Panc1 (cell line): ENCODE data around the gene INTS1. TPM values are rescaled to one million over a fixed set of nuclear protein-coding genes. Genes with fewer than 3 reads are reported as not detected.
A peak's percentile ranks its signal among the peaks of the same experiment; 100 is the strongest.
"Not testable (repeated sequence)": the region's sequence is repeated elsewhere in the genome, so short reads cannot be mapped to it uniquely, and the experiment has no call there.

ENCODE experiments used
- ATAC-seq: fragments of 200-7000 bp; cut with Tn5 transposase; 2 replicates; pipeline ENCODE4 v1.9.1; 2020; ENCODE audit warnings: mild to moderate bottlenecking, moderate library complexity
- BruUV-seq: library from RNA; stranded (reverse); fragments of 400-500 nt; replicated peaks from 2 replicates; lab custom pipeline; 2021; lab: Mats Ljungman, UMichigan
- CTCF ChIA-PET: fragments of 300-600 bp; sonication (Branson Sonifier 250); formaldehyde crosslinking; loops from one replicate; lab custom pipeline; 2022; ENCODE audit warnings: antibody characterized with exemption; lab: Charles Lee
- POLR2A ChIA-PET: fragments of 300-600 bp; sonication (Branson Sonifier 250); formaldehyde crosslinking; loops from one replicate; lab custom pipeline; 2022; ENCODE audit warnings: antibody characterized with exemption; lab: Charles Lee
- DNase-seq: peaks from one replicate; pipeline ENCODE4 v3.0.0-alpha.2; 2010; ENCODE audit warnings: low read depth, low spot score
- H3K27ac ChIP-seq: 2 replicates; pipeline ENCODE4 v1.5.1; 2011; ENCODE audit warnings: mild to moderate bottlenecking, low read length, inconsistent platforms
- H3K27me3 ChIP-seq: fragments of 200-500 bp; sonication (Bioruptor generic); 2 replicates; pipeline ENCODE4 v1.6.0; 2014; ENCODE audit warnings: low read length, inconsistent platforms; ENCODE audit not compliant: control insufficient read depth, insufficient read depth
- H3K36me3 ChIP-seq: fragments of 200-500 bp; sonication (Bioruptor generic); 2 replicates; pipeline ENCODE4 v1.5.1; 2014; ENCODE audit warnings: inconsistent platforms, mild to moderate bottlenecking, low read length, moderate library complexity; ENCODE audit not compliant: control insufficient read depth, insufficient read depth
- H3K4me1 ChIP-seq: 2 replicates; pipeline ENCODE4 v1.5.1; 2011; ENCODE audit warnings: inconsistent platforms, mild to moderate bottlenecking, low read length, moderate library complexity; ENCODE audit not compliant: control insufficient read depth, insufficient read depth
- H3K4me3 ChIP-seq, 2 experiments: 2 replicates each; pipeline ENCODE4 v1.5.1; 2011 to 2012; ENCODE audit warnings: low read depth in 2 of 2, low read length in 2 of 2, mild to moderate bottlenecking in 2 of 2, inconsistent platforms in 1 of 2, moderate library complexity in 1 of 2
- H3K9me3 ChIP-seq: fragments of 200-500 bp; sonication (Bioruptor generic); 2 replicates; pipeline ENCODE4 v1.5.1; 2014; ENCODE audit warnings: low read depth, mild to moderate bottlenecking, inconsistent platforms, low read length, moderate library complexity; ENCODE audit not compliant: control insufficient read depth, insufficient read depth
- POLR2AphosphoS5 ChIP-seq: IDR thresholded peaks from 2 replicates; pipeline ENCODE4 v1.6.1; 2012; ENCODE audit warnings: mild to moderate bottlenecking, low read depth, low read length, moderate library complexity
- SIN3A ChIP-seq: IDR thresholded peaks from 2 replicates; pipeline ENCODE4 v1.6.1; 2012; ENCODE audit warnings: low read depth, mild to moderate bottlenecking, low read length, moderate library complexity, borderline replicate concordance; ENCODE audit not compliant: insufficient read depth
- TCF7L2 ChIP-seq: IDR thresholded peaks from 2 replicates; pipeline ENCODE4 v1.6.1; 2011; ENCODE audit warnings: mild to moderate bottlenecking, low read depth, low read length, inconsistent platforms
- in situ Hi-C: cut with HindIII; loops from 2 replicates; pipeline ENCODE4 v1.10.0; 2016; ENCODE audit warnings: low sequenced_read_pairs, low pct_unique_long_range_greater_than_20kb
- intact Hi-C: fragments of 100-400 bp; cut with micrococcal nuclease; formaldehyde crosslinking; loops from one replicate; pipeline ENCODE4 v1.10.0; 2022; ENCODE audit not compliant: unreplicated experiment
- total RNA-seq: library from RNA; stranded (reverse); gene quantifications from one replicate; pipeline ENCODE4 v1.2.1, GENCODE V29; 2021; ENCODE audit not compliant: unreplicated experiment
- TF ChIP-seq, protein P1 (sequence below), 2 experiments: IDR thresholded peaks; 2 replicates each; pipeline ENCODE4 v1.6.1; 2011 to 2012; ENCODE audit warnings: low read depth in 2 of 2, control low read depth in 1 of 2, low read length in 1 of 2, mild to moderate bottlenecking in 1 of 2, moderate library complexity in 1 of 2; ENCODE audit not compliant: insufficient read depth in 1 of 2
- TF ChIP-seq, protein P2 (sequence below): fragments of 450-650 bp; IDR thresholded peaks from 2 replicates; pipeline ENCODE4 v1.5.1; 2017; ENCODE audit warnings: mild to moderate bottlenecking

The INTS1 gene
- total RNA-seq, 1 experiment from 2014 or later = 173 TPM

DNA sequence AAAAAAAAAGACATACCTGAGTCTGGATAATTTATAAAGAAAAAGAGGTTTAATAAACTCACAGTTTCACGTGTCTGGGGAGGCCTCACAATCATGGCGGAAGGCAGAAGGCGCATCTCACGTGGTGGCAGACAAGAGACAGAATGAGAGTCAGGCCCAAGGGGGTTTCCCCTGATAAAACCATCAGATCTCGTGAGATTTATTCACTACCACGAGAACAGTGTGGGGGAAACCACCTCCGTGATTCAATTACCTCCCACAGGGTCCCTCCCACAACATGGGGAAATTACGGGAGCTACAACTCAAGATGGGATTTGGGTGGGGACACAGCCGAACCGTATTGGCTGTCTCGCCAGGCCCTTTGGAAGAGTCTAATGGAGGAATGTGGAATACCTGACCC lies 17.3 kb upstream of the INTS1 start:
- in situ Hi-C loops = no loop called here
- Histone ChIP-seq H3K36me3 (no peaks in the 10 kb centered on the region), H3K4me3 (no peak overlapping the region), H3K9me3 (no peaks in the 10 kb centered on the region), H3K4me1 (peaks cover 21% of the 10 kb centered on the region), H3K27me3 (no peaks in the 10 kb centered on the region), H3K27ac (peak overlapping the region; percentile 26; the same call in 1 of the 2 replicates)
- no TSS peak for BruUV-seq
- CTCF ChIA-PET = no interaction called here
- TF ChIP-seq SIN3A (no peak), POLR2AphosphoS5 (no peak), TCF7L2 (no peak)
- TF ChIP-seq, protein P1, sequence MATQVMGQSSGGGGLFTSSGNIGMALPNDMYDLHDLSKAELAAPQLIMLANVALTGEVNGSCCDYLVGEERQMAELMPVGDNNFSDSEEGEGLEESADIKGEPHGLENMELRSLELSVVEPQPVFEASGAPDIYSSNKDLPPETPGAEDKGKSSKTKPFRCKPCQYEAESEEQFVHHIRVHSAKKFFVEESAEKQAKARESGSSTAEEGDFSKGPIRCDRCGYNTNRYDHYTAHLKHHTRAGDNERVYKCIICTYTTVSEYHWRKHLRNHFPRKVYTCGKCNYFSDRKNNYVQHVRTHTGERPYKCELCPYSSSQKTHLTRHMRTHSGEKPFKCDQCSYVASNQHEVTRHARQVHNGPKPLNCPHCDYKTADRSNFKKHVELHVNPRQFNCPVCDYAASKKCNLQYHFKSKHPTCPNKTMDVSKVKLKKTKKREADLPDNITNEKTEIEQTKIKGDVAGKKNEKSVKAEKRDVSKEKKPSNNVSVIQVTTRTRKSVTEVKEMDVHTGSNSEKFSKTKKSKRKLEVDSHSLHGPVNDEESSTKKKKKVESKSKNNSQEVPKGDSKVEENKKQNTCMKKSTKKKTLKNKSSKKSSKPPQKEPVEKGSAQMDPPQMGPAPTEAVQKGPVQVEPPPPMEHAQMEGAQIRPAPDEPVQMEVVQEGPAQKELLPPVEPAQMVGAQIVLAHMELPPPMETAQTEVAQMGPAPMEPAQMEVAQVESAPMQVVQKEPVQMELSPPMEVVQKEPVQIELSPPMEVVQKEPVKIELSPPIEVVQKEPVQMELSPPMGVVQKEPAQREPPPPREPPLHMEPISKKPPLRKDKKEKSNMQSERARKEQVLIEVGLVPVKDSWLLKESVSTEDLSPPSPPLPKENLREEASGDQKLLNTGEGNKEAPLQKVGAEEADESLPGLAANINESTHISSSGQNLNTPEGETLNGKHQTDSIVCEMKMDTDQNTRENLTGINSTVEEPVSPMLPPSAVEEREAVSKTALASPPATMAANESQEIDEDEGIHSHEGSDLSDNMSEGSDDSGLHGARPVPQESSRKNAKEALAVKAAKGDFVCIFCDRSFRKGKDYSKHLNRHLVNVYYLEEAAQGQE (IDR thresholded peaks at IDR 0.05; ENCODE audit: insufficient read depth in 1 of 2, low read depth in 2 of 2, low read length in 1 of 2) = no peak
- TF ChIP-seq, protein P2, sequence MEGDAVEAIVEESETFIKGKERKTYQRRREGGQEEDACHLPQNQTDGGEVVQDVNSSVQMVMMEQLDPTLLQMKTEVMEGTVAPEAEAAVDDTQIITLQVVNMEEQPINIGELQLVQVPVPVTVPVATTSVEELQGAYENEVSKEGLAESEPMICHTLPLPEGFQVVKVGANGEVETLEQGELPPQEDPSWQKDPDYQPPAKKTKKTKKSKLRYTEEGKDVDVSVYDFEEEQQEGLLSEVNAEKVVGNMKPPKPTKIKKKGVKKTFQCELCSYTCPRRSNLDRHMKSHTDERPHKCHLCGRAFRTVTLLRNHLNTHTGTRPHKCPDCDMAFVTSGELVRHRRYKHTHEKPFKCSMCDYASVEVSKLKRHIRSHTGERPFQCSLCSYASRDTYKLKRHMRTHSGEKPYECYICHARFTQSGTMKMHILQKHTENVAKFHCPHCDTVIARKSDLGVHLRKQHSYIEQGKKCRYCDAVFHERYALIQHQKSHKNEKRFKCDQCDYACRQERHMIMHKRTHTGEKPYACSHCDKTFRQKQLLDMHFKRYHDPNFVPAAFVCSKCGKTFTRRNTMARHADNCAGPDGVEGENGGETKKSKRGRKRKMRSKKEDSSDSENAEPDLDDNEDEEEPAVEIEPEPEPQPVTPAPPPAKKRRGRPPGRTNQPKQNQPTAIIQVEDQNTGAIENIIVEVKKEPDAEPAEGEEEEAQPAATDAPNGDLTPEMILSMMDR = no peak
- POLR2A ChIA-PET = no interaction called here
- DNase-seq (no peak), ATAC-seq (no peak)
- intact Hi-C loops = no loop called here

DNA sequence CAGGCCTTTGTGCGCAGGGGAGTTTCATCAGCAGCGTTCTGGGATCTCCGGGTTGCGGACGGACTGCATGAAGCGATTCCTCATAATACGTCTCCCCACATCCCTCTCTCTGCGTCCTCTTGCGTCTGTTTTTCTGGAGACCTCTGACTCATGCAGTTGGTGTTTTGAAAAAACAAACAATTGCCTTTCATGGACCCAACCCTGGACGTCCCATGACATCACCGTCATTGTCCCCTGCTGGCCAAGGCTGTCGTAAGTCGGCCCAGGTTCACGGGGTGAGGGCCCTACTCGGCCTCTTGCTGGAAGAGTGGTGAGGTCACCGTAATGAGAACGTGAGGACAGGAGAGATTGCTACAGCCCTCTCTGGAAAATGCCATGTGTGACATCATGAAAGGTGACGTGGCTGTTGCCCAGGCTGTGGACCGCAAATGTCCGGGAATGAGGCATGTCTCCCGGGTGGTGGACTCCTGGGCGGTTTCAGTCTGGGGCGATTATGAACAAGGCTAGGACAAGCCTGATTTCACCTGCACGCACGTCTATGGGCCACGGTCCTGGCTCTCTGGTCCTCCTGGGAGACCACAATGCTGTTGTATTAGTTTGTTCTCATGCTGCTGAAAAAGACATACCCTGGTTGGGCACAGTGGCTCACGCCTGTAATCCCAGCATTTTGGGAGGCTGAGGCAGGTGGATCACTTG lies 16.5 kb upstream of the INTS1 start:
- intact Hi-C loops (no loop called here), in situ Hi-C loops (no loop called here)
- BruUV-seq = no TSS peak
- Histone ChIP-seq H3K9me3 (no peaks in the 10 kb centered on the region), H3K27me3 (no peaks in the 10 kb centered on the region), H3K27ac (peak overlapping the region; percentile 80), H3K4me3 (peak overlapping the region in 1 of 2 experiments; percentile 5; a peak in 1 of 4 replicates), H3K36me3 (no peaks in the 10 kb centered on the region), H3K4me1 (peaks cover 26% of the 10 kb centered on the region)
- CTCF ChIA-PET = no interaction called here
- DNase-seq (peak; percentile 100), ATAC-seq (peak; percentile 86)
- TF ChIP-seq SIN3A (0 out of 2 replicates have a peak, but pooled peaks have one; percentile 41), TCF7L2 (peak; percentile 45; the same call in 1 of the 2 replicates)
- TF ChIP-seq, protein P2 = no peak
- TF ChIP-seq, protein P1 (IDR thresholded peaks at IDR 0.05; ENCODE audit: insufficient read depth in 1 of 2, low read depth in 2 of 2, low read length in 1 of 2) = no peak
- POLR2A ChIA-PET = interaction anchor here (0.6 kb wide), 1 partner anchor 48 kb away, joined by 3 read pairs; no protein-coding TSS in a partner anchor

DNA sequence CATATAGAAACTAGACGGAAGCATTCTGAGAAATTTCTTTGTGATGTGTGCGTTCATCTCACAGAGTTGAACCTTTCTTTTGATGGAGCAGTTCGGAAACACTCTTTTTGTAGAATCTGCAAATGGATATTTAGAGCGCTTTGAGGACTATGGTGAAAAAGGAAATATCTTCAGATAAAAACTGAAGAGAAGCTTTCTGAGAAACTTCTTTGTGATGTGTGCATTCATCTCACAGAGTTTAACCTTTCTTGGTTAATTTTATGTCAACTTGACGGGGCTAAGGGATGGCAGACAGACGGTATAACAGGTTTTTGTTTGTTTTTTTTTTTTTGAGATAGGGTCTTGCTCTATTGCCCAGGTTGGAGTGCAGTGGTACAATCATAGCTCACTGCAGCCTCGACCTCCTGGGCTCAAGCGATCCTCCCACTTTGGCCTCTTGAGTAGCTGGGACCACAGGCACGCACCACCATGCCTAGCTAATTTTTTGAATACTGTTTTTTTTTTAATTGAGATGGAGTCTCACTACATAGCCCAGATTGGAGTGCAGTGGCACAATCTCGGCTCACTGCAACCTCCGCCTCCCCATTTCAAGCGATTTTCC lies 15.2 kb upstream of the INTS1 start:
- CTCF ChIA-PET = interaction anchor here (0.6 kb wide), 1 partner anchor 15 kb away, joined by 3 read pairs; no protein-coding TSS in a partner anchor
- H3K9me3 ChIP-seq, H3K27me3 ChIP-seq, in situ Hi-C loops, ATAC-seq, intact Hi-C loops, BruUV-seq, H3K36me3 ChIP-seq, DNase-seq, H3K4me3 ChIP-seq: not testable (repeated sequence)
- peaks cover 37% of the 10 kb centered on the region for H3K4me1 ChIP-seq
- POLR2A ChIA-PET = interaction anchor here (0.6 to 1.1 kb wide), 3 partner anchors 8 to 13 kb away, joined by 3 to 8 read pairs (median 4); no protein-coding TSS in a partner anchor
- H3K27ac ChIP-seq = peak overlapping the region; percentile 80
